Transverse colon (tissue), 4 donors: Measurements from ENCODE around the gene SYNGR2.

Source experiments
- CTCF ChIP-seq, 5 experiments: fragments of 200-600 bp in 3 of 5; fragments of 450-650 bp in 2 of 5; sonication (generic) in 3 of 5; IDR thresholded peaks; 1 replicate in 2 of 5; 2 replicates in 3 of 5; pipeline ENCODE4 v1.5.1; 2016 to 2017; ENCODE audit warnings: antibody characterized with exemption in 5 of 5, inconsistent platforms in 3 of 5, mild to moderate bottlenecking in 2 of 5, moderate library complexity in 1 of 5
- EP300 ChIP-seq: sonication (generic); formaldehyde crosslinking; IDR thresholded peaks from one replicate; pipeline ENCODE4 v1.6.1; 2017; ENCODE audit warnings: antibody characterized with exemption, low read depth
- POLR2AphosphoS5 ChIP-seq, 3 donors: sonication (generic); formaldehyde crosslinking; IDR thresholded peaks; one replicate each; pipeline ENCODE4 v1.6.1; 2016; ENCODE audit warnings: antibody characterized with exemption in 3 of 3

DNA sequence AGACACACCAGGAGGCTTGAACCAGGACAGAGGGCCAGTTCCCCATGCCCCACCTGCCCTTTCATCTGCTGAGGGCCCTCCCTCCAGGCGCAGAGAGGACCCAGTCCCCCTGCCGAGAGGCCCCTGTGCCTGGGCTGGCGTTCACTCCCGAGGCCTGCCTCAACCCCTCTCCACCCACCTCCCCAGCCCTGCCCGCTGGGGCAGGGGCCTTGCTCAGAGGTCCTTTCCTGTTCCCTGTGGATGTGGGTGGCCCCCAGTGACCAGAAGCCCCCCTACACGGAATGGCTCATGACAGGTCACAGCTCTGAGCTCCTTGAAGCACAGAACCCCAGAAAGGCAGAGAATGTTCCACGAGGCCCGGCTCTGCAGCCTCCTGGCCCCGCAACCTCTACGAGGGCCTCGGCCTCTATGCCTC lies 46.6 kb upstream of the SYNGR2 start:
- TF ChIP-seq CTCF (IDR thresholded peaks at IDR 0.05), result no peak
- TF ChIP-seq EP300, result no peak
- TF ChIP-seq POLR2AphosphoS5 (IDR thresholded peaks at IDR 0.05), result no peak
